Neural progenitor cell (in vitro differentiated cells): ENCODE results near the gene RAD51B. TPM values are rescaled to one million over a fixed set of nuclear protein-coding genes. Genes with fewer than 3 reads are reported as not detected.

Experiments
- DNase-seq: peaks from one replicate; pipeline ENCODE4 v3.0.0-alpha.2; 2016; ENCODE audit warnings: low spot score
- H2AFZ ChIP-seq: fragments of 200-600 bp; sonication (generic); replicated peaks from 2 replicates; pipeline ENCODE4 v1.6.1; 2016; ENCODE audit warnings: antibody characterized with exemption
- H3F3A ChIP-seq: fragments of 200-600 bp; sonication (generic); 2 replicates; pipeline ENCODE4 v1.6.1; 2016; ENCODE audit warnings: antibody characterized with exemption, low read depth
- H3K27ac ChIP-seq: fragments of 200-600 bp; sonication (generic); 2 replicates; pipeline ENCODE4 v1.5.1; 2016; ENCODE audit warnings: mild to moderate bottlenecking
- H3K27me3 ChIP-seq: fragments of 200-600 bp; sonication (generic); 2 replicates; pipeline ENCODE4 v1.6.1; 2016; ENCODE audit warnings: mild to moderate bottlenecking, moderate library complexity
- H3K36me3 ChIP-seq: fragments of 200-600 bp; sonication (generic); 2 replicates; pipeline ENCODE4 v1.5.1; 2016
- H3K4me1 ChIP-seq: fragments of 200-600 bp; sonication (generic); 2 replicates; pipeline ENCODE4 v1.6.1; 2016; ENCODE audit warnings: mixed run types
- H3K4me2 ChIP-seq: fragments of 200-600 bp; sonication (generic); 2 replicates; pipeline ENCODE4 v1.6.1; 2016
- H3K4me3 ChIP-seq: fragments of 200-600 bp; sonication (generic); 2 replicates; pipeline ENCODE4 v1.5.1; 2016
- H3K79me2 ChIP-seq: fragments of 200-600 bp; sonication (generic); 2 replicates; pipeline ENCODE4 v1.6.1; 2016; ENCODE audit warnings: low read depth
- H3K9ac ChIP-seq: fragments of 200-600 bp; sonication (generic); 2 replicates; pipeline ENCODE4 v1.6.1; 2016
- H3K9me3 ChIP-seq: fragments of 200-600 bp; sonication (generic); 2 replicates; pipeline ENCODE4 v1.5.1; 2016; ENCODE audit warnings: low read depth
- H4K20me1 ChIP-seq: fragments of 200-600 bp; sonication (generic); 2 replicates; pipeline ENCODE4 v1.6.1; 2016; ENCODE audit warnings: low read depth
- H3K27ac Mint-ChIP-seq: 3 replicates; pipeline ENCODE4 v1.8.0; 2021; ENCODE audit warnings: mixed read lengths
- H3K27me3 Mint-ChIP-seq: 2 replicates; pipeline ENCODE4 v1.8.0; 2022; ENCODE audit warnings: low read depth, mild to moderate bottlenecking, inconsistent platforms, moderate library complexity, mixed read lengths; ENCODE audit not compliant: insufficient read depth
- H3K36me3 Mint-ChIP-seq: 3 replicates; pipeline ENCODE4 v1.8.0; 2021; ENCODE audit warnings: mixed read lengths
- H3K4me1 Mint-ChIP-seq: 3 replicates; pipeline ENCODE4 v1.8.0; 2021; ENCODE audit warnings: mixed read lengths
- H3K4me3 Mint-ChIP-seq: 3 replicates; pipeline ENCODE4 v1.8.0; 2021; ENCODE audit warnings: mild to moderate bottlenecking, moderate library complexity, mixed read lengths
- H3K9me3 Mint-ChIP-seq: 3 replicates; pipeline ENCODE4 v1.8.0; 2020; ENCODE audit warnings: mixed read lengths
- CTCF ChIP-seq: fragments of 200-600 bp; sonication (generic); IDR thresholded peaks from 2 replicates; pipeline ENCODE4 v1.5.1; 2017; ENCODE audit warnings: antibody characterized with exemption, mild to moderate bottlenecking
- EZH2 ChIP-seq: fragments of 200-600 bp; sonication (generic); IDR thresholded peaks from 2 replicates; pipeline ENCODE4 v1.6.1; 2017; ENCODE audit warnings: antibody characterized with exemption, mild to moderate bottlenecking, moderate library complexity
- EZH2phosphoT487 ChIP-seq: fragments of 200-600 bp; sonication (generic); IDR thresholded peaks from 2 replicates; pipeline ENCODE4 v1.6.1; 2017; ENCODE audit warnings: antibody characterized with exemption
- total RNA-seq: library from RNA; depleted of rRNA; stranded (reverse); fragments of >200 nt; gene quantifications from 2 replicates; pipeline ENCODE4 v1.2.3, GENCODE V29; 2015; ENCODE audit warnings: low replicate concordance

The RAD51B gene
- total RNA-seq, 1 donor from 2014 or later = 50.5 TPM

GRCh38 chr14:67820428-67820971 lies 921 bp downstream of the RAD51B start:
- peak overlapping the region; percentile 99 for H3K4me3 Mint-ChIP-seq
- peak; percentile 2 for DNase-seq
- H4K20me1 ChIP-seq = no peaks in the 10 kb centered on the region
- no peaks in the 10 kb centered on the region for H3K36me3 Mint-ChIP-seq
- H3K27me3 Mint-ChIP-seq = no peaks in the 10 kb centered on the region
- H3K4me1 ChIP-seq = peaks cover 15% of the 10 kb centered on the region
- no peaks in the 10 kb centered on the region for H3K27me3 ChIP-seq
- H3F3A ChIP-seq = peaks cover 5% of the 10 kb centered on the region
- no peak overlapping the region for H3K27ac Mint-ChIP-seq
- peak overlapping the region; percentile 84 for H3K9ac ChIP-seq
- no peaks in the 10 kb centered on the region for H3K36me3 ChIP-seq
- peaks cover 3% of the 10 kb centered on the region for H3K9me3 Mint-ChIP-seq
- peaks cover 22% of the 10 kb centered on the region for H3K4me1 Mint-ChIP-seq
- H2AFZ ChIP-seq = peak overlapping the region; percentile 100
- peak overlapping the region; percentile 96 for H3K4me3 ChIP-seq
- H3K9me3 ChIP-seq = no peaks in the 10 kb centered on the region
- no peak overlapping the region for H3K27ac ChIP-seq
- TF ChIP-seq EZH2phosphoT487 (no peak), CTCF (no peak), EZH2 (no peak)
- H3K4me2 ChIP-seq = peak overlapping the region; percentile 95
- H3K79me2 ChIP-seq = peaks cover 26% of the 10 kb centered on the region

GRCh38 chr14:67821121-67821520 lies 1.5 kb downstream of the RAD51B start:
- Mint-ChIP-seq H3K27me3 (no peaks in the 10 kb centered on the region), H3K4me3 (peak overlapping the region; percentile 99), H3K4me1 (peaks cover 19% of the 10 kb centered on the region), H3K36me3 (peaks cover 1% of the 10 kb centered on the region), H3K9me3 (peaks cover 3% of the 10 kb centered on the region), H3K27ac (no peak overlapping the region)
- H4K20me1 ChIP-seq = no peaks in the 10 kb centered on the region
- peaks cover 14% of the 10 kb centered on the region for H3K4me1 ChIP-seq
- peak overlapping the region; percentile 96 for H3K4me3 ChIP-seq
- H3K79me2 ChIP-seq = peaks cover 20% of the 10 kb centered on the region
- peaks cover 5% of the 10 kb centered on the region for H3F3A ChIP-seq
- no peak overlapping the region for H3K27ac ChIP-seq
- no peak overlapping the region for H2AFZ ChIP-seq
- DNase-seq = no peak
- H3K9me3 ChIP-seq = no peaks in the 10 kb centered on the region
- no peaks in the 10 kb centered on the region for H3K27me3 ChIP-seq
- peak overlapping the region; percentile 95 for H3K4me2 ChIP-seq
- H3K9ac ChIP-seq = no peak overlapping the region
- H3K36me3 ChIP-seq = peaks cover 4% of the 10 kb centered on the region
- TF ChIP-seq CTCF = no peak
- TF ChIP-seq EZH2phosphoT487 = no peak
- no peak for TF ChIP-seq EZH2

- no peaks in the 10 kb centered on the region for H3K27me3 ChIP-seq
- H3K9ac ChIP-seq = no peak overlapping the region
- H2AFZ ChIP-seq = no peak overlapping the region
- peaks cover 5% of the 10 kb centered on the region for H3K9me3 ChIP-seq
- H3K36me3 ChIP-seq = peaks cover 11% of the 10 kb centered on the region
- H3K9me3 Mint-ChIP-seq = peaks cover 7% of the 10 kb centered on the region
- H3K4me1 Mint-ChIP-seq = no peaks in the 10 kb centered on the region
- peaks cover 24% of the 10 kb centered on the region for H3K36me3 Mint-ChIP-seq
- H4K20me1 ChIP-seq = no peaks in the 10 kb centered on the region
- DNase-seq = no peak
- no peak for TF ChIP-seq EZH2phosphoT487
- H3K4me1 ChIP-seq = no peaks in the 10 kb centered on the region
- H3F3A ChIP-seq = peaks cover 3% of the 10 kb centered on the region
- H3K4me3 Mint-ChIP-seq = no peak overlapping the region
- H3K27ac Mint-ChIP-seq = no peak overlapping the region
- H3K4me3 ChIP-seq = no peak overlapping the region
- H3K27ac ChIP-seq = no peak overlapping the region
- no peak overlapping the region for H3K4me2 ChIP-seq
- H3K27me3 Mint-ChIP-seq = no peaks in the 10 kb centered on the region
- no peaks in the 10 kb centered on the region for H3K79me2 ChIP-seq
Measured at GRCh38 chr14:67831113-67831512, 11.5 kb downstream of the RAD51B start.

GRCh38 chr14:67833403-67833802 lies 13.8 kb downstream of the RAD51B start:
- H3K27me3 ChIP-seq = no peaks in the 10 kb centered on the region
- H3F3A ChIP-seq = peaks cover 12% of the 10 kb centered on the region
- no peaks in the 10 kb centered on the region for H4K20me1 ChIP-seq
- H3K36me3 ChIP-seq = no peaks in the 10 kb centered on the region
- Mint-ChIP-seq H3K27me3 (no peaks in the 10 kb centered on the region), H3K4me3 (no peak overlapping the region), H3K9me3 (peaks cover 3% of the 10 kb centered on the region), H3K27ac (no peak overlapping the region), H3K4me1 (no peaks in the 10 kb centered on the region), H3K36me3 (peaks cover 10% of the 10 kb centered on the region)
- H3K9ac ChIP-seq = no peak overlapping the region
- no peak for DNase-seq
- H3K9me3 ChIP-seq = peaks cover 4% of the 10 kb centered on the region
- H3K4me2 ChIP-seq = no peak overlapping the region
- TF ChIP-seq EZH2 (no peak), EZH2phosphoT487 (no peak), CTCF (no peak)
- no peaks in the 10 kb centered on the region for H3K4me1 ChIP-seq
- no peak overlapping the region for H3K4me3 ChIP-seq
- H3K27ac ChIP-seq = no peak overlapping the region
- no peaks in the 10 kb centered on the region for H3K79me2 ChIP-seq
- no peak overlapping the region for H2AFZ ChIP-seq
